GM21619 (cell line): Measurements from ENCODE around the gene ZNF787.

ENCODE experiments used
- ATAC-seq: cut with Tn5 transposase; IDR thresholded peaks from one replicate; pipeline ENCODE4 v1.9.1; 2021; ENCODE audit not compliant: unreplicated experiment

The ZNF787 gene

DNA sequence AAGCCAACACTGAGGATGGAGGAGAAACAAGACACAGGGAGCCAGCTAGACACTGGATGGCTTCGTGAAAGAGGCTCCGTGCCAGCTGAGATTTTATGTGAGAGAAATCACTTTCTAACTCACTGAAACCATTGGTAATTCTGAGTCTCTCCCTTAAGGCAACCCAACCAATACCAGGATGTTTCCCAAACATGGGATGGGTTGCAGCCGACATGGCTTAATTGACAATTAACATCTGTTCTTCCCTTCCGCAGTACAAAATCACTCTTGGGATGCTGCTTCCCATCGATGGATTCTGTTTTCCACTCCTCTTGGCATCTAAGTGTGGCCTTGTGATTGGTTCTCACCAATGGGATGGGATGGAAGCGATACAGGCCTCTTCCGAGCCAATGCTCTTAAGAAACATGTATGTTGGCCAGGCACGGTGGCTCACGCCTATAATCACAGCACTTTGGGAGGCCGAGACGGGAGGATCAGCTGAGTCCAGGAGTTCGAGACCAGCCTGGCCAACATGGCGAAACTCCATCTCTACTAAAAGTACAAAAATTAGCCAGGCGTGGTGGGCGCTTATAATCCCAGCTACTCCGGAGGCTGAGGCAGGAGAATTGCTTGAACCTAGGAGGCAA lies 2.3 kb upstream of the ZNF787 start:
- ATAC-seq: no peak

- ATAC-seq: peak; percentile 26
These were observed 520 bp downstream of the ZNF787 start for GRCh38 chr19:56120371-56121179.

- no peak for ATAC-seq
These were observed 1.1 kb downstream of the ZNF787 start for GRCh38 chr19:56120002-56120370.

DNA sequence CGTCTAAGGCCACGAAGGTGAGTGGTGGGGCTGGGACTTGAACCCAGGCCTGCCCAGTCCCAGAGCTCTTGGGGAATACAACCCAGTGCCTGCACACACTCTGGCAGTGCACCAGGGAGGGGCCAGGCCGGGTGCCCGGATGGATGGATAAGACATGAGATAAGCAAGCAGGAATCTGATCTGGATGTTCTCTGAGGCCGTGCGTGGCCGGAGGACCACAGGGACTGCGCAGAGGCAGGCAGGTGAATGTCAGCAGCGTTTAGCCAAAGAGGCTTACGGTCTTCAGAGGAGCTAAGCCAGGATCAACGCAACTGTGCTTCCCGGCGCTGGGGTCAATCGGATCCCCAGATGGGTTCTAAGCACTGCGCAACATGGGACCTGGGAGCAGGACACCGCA lies 1.5 kb downstream of the ZNF787 start:
- no peak for ATAC-seq

GRCh38 chr19:56118666-56119581 lies 2.2 kb downstream of the ZNF787 start:
- no peak for ATAC-seq

- ATAC-seq: no peak
These were observed 3.2 kb downstream of the ZNF787 start for GRCh38 chr19:56117889-56118288.

DNA sequence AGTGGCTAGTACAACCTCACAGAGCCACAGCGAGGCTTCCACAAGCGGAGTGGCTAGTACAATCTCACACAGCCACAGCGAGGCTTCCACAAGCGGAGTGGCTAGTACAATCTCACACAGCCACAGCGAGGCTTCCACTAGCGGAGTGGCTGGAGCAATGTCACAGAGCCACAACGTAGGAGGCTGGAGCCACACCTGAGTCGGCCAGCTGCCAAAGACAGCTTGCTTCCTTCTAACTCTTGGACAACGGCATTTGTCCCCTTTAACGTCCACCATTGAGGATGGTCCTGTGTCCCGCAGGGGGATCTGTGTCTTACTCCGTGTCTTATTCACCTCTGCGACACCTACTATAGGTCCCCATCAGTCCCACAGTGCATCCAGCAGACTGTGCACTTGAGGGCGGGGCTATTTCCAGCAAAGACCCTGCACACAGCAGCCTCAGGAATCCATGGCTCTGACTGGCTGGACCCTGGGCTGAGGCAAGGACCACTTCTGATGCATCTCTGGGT lies 3.7 kb downstream of the ZNF787 start:
- ATAC-seq: no peak

GRCh38 chr19:56116606-56117005 lies 4.5 kb downstream of the ZNF787 start:
- ATAC-seq: no peak

DNA sequence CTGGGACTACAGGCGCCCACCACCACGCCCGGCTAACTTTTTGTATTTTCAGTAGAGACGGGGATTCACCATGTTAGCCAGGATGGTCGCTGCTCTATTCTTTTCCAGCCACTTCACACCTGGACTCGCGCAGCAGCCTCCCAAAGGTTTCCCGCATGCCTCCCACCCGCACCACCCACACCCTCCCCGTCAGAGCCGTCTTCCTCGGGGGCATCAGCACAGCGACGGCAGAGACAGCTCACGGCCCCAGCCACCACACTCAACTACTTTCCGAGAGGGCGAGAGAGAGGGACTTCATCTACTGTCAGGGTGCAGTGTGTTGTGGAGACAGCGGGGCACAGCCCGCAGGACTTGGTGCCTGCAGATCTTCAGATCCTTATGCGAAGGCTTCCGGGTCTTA lies 5.6 kb downstream of the ZNF787 start:
- ATAC-seq: no peak

GRCh38 chr19:56114778-56115110 lies 6.4 kb downstream of the ZNF787 start:
- no peak for ATAC-seq

DNA sequence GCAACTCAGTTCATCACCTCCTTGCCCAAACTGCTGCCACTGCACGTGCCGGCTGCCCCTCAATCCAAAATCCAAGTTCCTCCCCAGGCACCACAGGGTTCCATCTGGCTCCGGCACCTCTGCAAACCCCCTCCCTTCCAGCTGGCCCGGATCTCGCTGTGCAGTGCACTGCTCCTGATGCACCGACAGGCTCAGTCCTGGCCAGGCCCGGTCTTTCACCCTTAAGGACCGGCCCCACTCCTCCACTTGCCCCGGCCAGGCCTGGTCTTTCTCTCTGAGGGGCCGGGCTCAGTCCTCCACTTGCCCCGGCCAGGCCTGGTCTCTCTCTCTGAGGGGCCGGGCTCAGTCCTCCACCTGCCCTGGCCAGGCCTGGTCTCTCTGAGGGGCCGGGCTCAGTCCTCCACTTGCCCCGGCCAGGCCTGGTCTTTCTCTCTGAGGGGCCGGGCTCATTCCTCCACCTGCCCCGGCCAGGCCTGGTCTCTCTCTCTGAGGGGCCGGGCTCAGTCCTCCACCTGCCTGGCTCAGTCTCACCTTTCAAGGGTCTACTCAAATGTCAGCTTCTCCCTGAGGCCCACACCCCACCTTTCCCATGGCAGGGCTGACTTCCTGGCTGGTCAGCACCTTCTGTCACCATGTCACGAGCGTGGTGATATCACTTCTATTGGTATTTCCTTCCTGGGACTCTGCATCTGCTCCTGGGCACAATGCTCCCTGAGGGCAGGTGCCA lies 6.9 kb downstream of the ZNF787 start:
- no peak for ATAC-seq

DNA sequence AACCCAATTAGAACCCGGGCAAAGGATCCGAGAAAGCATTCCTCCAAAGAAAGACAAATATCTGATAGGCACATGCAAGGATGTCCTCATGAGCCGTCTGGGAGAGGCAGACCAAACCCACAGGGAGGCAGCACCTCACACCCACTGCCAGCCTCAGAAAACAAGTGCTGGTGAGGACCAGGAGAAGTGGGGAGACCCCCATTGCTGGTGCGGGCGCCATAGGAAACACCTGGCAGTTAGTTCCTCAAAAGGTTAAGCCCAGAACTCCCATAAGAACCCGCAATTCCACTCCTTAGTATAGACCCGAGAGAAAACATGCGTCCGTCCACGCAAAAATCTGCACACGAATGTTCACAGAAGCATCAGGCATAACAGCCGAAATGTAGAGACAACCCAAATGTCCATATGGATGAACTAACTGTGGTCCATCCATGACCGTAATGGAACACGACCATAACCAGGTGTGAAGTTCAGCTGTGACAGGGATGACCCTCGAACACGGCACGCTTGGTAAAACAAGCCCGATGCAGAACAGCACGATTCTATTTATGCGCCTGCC lies 7.9 kb downstream of the ZNF787 start:
- no peak for ATAC-seq

GRCh38 chr19:56112313-56112709 lies 8.8 kb downstream of the ZNF787 start:
- ATAC-seq: no peak

DNA sequence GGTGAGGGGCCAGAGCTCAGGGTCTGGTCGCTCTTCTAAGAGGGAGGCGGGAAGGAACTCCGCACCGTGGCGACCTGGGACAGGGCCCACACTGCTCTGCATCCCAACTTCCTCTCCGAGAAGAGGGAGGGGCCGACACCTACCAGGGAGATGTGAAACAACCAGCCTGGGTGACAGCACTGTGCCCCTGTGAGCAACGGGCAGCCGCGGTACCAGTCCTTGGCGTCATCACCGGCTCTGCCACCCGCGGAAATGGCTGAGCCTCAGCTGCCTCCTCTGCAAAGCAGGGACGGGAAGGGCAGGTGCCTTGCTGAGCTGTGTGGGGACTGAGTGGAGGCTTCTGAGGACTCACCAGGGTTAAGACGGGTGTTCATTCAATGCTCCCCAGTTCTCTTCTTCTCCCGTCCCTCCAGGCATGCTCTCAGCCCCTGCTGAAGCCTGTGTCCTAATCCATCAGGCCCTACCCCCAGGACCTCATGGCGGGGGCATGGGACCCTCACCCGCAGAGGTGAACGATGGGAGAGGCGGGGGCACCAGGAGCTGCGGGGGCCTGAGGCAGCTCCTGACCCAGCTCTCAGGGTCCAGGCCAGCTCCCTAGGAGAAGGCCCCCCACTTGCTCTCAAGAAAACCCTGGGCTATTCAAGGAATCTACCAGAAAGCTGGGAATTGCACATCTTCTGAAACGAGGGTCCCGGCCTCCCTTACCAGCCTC lies 9.3 kb downstream of the ZNF787 start:
- ATAC-seq: peak; percentile 82

DNA sequence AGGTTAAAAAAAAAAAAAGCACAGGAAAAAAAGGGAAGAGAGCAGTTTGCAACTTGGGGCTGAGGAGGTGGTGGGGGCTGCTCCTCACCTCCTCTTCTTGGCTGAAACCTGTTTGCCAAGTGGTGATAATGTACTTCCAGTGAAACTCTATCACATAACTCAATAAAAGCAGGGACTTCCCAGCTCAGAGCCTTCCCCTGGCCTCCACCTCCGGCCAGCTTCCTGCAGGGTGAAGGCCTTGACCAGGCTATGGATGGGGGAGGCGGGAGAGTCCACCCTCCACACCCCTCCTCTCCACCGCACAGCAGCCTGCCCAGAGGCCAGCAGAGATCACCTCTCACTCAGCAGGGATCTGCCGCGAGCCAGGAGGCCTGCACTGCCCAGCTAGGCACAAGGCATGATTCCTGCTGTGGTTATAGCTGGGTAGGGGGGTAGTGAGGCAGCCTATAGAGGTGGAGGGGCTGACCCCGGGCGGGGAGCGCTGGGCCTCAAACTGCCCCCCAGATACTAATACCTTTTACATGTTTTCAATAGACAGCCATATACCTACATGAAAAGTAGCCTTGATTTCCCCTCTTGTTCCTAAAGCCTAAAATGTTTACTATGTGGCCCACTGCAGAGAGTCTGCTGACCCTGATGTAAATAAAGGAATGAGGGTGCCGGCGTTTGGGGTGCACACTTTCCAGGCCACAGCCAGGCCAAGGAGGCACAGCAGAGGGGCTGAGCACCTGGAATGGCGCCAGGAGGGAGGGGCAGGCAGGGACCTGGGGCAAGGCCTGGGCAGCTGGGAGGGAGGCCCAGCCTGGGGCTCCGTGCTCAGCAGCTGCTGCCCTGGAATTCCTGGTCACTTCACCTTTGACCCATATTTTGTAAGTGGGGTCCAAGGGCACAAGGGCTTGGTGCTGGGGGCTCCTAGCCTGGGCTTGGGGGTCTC lies 10.3 kb downstream of the ZNF787 start:
- ATAC-seq: no peak

- ATAC-seq: no peak
These were observed 11.9 kb downstream of the ZNF787 start for GRCh38 chr19:56109226-56109625.

DNA sequence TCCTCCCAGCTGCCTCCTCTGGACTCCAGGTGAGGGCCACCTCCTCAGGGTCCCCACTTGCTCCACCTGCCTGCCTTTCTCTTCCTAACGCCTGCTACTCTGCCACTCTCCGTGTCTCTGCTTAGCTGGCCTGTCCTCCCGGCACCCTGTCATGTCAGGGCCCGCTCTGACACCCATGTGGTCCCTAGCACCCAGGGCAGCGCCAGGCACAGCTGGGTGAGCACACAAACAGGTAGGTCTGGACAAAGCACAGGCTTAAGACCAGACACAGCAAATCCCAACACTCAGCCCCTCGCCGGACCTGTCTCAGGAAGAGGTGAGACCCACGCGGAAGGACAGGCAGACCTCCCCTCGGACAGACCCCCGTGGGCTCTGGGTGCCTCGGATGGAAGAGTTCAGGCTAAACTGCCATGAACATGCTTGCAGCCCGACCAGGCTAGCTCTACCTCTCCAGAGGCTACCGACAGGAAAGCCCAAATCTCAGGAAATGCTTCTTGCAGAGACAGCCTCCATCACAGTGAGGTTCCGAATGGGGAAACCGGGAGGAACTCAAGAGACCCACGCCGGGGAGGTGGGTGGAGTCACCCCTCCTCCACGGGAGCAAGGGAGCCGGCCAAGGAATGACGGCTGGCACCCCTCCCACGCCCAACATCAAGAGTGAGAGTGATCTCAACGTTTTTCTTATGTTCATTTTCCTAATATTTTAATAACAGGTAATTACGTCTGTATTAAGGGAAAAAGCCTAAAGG lies 12.5 kb downstream of the ZNF787 start:
- ATAC-seq: no peak

- ATAC-seq: no peak
These were observed 13.3 kb downstream of the ZNF787 start for GRCh38 chr19:56107626-56108351.
